ENCODE results near the gene COPE.

COPE gene

DNA sequence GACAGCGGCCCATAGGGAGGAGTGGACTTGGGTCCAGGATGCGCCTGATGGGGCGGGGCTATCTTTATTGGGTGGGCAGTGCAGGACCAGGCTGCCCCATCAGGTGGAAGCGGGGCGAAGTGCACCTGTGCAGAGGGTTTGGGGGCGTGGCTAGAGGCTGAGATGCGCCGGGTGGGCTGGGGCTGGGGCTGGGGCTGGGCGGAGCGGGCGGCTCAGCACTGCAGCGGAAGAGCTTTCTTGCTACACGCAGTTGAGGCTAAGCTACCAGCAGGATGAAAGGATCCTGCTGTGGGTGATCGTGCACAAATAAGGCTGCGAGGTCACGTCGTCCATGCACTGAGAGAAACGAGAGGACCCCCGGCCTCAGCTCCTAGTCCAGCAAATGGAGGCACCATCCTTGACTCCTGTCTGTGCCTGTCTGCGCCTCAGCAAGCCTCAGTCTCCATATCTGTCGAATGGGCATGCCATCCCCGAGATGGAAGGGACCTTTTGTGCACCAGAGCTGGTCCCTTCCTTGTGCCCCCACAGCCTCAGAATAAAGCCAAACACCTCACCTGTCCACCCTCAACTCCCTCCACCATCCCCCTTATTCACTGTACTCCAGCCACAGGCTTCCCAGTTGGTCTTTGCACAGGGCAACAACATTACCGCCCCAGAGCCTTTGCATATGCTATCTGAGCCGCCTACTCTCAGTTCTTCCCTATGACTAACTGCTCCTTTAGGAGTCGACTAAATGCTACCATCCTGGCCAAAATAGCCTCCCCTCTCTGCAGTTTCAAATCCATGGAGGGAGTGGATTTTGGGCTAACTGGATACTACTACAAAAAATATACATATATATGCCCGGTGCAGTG is 42.8 kb upstream of the COPE start:
- TF ChIP-seq, protein P1, sequence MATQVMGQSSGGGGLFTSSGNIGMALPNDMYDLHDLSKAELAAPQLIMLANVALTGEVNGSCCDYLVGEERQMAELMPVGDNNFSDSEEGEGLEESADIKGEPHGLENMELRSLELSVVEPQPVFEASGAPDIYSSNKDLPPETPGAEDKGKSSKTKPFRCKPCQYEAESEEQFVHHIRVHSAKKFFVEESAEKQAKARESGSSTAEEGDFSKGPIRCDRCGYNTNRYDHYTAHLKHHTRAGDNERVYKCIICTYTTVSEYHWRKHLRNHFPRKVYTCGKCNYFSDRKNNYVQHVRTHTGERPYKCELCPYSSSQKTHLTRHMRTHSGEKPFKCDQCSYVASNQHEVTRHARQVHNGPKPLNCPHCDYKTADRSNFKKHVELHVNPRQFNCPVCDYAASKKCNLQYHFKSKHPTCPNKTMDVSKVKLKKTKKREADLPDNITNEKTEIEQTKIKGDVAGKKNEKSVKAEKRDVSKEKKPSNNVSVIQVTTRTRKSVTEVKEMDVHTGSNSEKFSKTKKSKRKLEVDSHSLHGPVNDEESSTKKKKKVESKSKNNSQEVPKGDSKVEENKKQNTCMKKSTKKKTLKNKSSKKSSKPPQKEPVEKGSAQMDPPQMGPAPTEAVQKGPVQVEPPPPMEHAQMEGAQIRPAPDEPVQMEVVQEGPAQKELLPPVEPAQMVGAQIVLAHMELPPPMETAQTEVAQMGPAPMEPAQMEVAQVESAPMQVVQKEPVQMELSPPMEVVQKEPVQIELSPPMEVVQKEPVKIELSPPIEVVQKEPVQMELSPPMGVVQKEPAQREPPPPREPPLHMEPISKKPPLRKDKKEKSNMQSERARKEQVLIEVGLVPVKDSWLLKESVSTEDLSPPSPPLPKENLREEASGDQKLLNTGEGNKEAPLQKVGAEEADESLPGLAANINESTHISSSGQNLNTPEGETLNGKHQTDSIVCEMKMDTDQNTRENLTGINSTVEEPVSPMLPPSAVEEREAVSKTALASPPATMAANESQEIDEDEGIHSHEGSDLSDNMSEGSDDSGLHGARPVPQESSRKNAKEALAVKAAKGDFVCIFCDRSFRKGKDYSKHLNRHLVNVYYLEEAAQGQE (IDR thresholded peaks at IDR 0.05; ENCODE audit: insufficient read depth in 1 of 2, low read depth in 2 of 2, low read length in 2 of 2) = no peak
- no peak for TF ChIP-seq POLR2AphosphoS5 (IDR thresholded peaks at IDR 0.05; ENCODE audit: low read depth, low read length)
- TF ChIP-seq SIN3A (IDR thresholded peaks at IDR 0.05; ENCODE audit: borderline replicate concordance, insufficient read depth, low read length) = no peak
- TF ChIP-seq FOXP2 (optimal IDR thresholded peaks at IDR 0.05; ENCODE audit: borderline replicate concordance, extremely low read depth, extremely low read length, insufficient read depth) = no peak

DNA sequence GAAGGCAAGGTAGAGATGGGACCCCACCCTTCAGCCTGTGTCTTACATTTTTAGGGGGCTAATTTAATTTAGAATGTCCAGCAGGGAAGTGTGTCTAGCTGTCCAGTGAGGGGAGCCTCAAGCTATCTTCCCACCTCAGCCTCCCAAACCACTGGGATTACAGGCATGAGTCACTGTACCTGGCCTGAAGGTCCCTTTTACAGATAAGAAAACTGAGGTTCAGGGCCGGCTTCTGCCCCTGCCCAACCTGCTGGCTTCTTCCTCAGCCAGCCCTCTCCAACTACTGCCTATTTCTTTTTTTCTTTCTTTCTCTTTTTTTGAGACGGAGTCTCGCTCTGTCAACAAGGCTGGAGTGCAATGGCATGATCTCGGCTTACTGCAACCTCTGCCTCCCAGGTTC is 41.2 kb upstream of the COPE start:
- no peak for TF ChIP-seq FOXP2 (optimal IDR thresholded peaks at IDR 0.05; ENCODE audit: borderline replicate concordance, extremely low read depth, extremely low read length, insufficient read depth)
- no peak for TF ChIP-seq SIN3A (IDR thresholded peaks at IDR 0.05; ENCODE audit: borderline replicate concordance, insufficient read depth, low read length)
- no peak for TF ChIP-seq POLR2AphosphoS5 (IDR thresholded peaks at IDR 0.05; ENCODE audit: low read depth, low read length)
- TF ChIP-seq TAF1 (IDR thresholded peaks at IDR 0.05; ENCODE audit: borderline replicate concordance, insufficient read depth, low read length) = no peak
- TF ChIP-seq, protein P1 (IDR thresholded peaks at IDR 0.05; ENCODE audit: insufficient read depth in 1 of 2, low read depth in 2 of 2, low read length in 2 of 2) = no peak

DNA sequence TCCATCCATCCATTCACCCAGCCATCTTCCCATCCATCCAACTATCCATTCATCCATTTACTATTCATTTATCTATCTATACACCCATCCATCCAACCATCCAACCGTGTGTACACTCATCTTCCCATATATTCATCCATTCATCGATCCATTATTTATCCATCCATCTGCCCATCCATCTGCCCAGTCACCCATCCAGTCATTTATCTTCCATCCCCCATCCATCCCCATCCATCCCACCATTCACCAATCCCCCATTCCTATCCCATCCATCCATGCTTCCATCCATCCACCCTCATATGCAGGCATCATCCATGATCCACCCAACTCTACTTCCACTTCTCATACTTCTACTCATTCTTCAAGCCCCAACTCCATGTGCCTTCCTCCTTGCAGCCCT is 35.9 kb upstream of the COPE start:
- TF ChIP-seq, protein P1 (IDR thresholded peaks at IDR 0.05; ENCODE audit: insufficient read depth in 1 of 2, low read depth in 2 of 2, low read length in 2 of 2) = no peak
- TF ChIP-seq SIN3A (IDR thresholded peaks at IDR 0.05; ENCODE audit: borderline replicate concordance, insufficient read depth, low read length) = no peak
- TF ChIP-seq FOXP2 (optimal IDR thresholded peaks at IDR 0.05; ENCODE audit: borderline replicate concordance, extremely low read depth, extremely low read length, insufficient read depth) = no peak
- TF ChIP-seq TAF1 (IDR thresholded peaks at IDR 0.05; ENCODE audit: borderline replicate concordance, insufficient read depth, low read length) = no peak
- no peak for TF ChIP-seq POLR2AphosphoS5 (IDR thresholded peaks at IDR 0.05; ENCODE audit: low read depth, low read length)

DNA sequence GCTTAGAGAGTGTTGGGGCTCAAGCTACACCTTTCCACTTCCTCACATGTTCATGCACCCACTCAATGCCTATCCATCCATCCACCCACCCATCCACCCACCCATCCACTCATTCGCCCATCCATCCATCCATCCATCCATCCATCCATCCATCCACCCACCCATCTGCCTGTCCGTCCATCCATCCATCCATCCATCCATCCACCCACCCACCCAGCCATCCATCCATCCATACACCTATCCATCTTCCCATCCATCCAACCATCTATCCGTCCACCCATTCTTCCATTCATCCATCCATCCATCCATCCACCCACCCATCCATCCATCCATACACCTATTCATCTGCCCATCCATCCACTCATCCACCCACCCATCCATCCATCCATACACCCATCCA is 34.9 kb upstream of the COPE start:
- TF ChIP-seq FOXP2 (optimal IDR thresholded peaks at IDR 0.05; ENCODE audit: borderline replicate concordance, extremely low read depth, extremely low read length, insufficient read depth) (no peak), SIN3A (IDR thresholded peaks at IDR 0.05; ENCODE audit: borderline replicate concordance, insufficient read depth, low read length) (no peak), POLR2AphosphoS5 (IDR thresholded peaks at IDR 0.05; ENCODE audit: low read depth, low read length) (no peak)

DNA sequence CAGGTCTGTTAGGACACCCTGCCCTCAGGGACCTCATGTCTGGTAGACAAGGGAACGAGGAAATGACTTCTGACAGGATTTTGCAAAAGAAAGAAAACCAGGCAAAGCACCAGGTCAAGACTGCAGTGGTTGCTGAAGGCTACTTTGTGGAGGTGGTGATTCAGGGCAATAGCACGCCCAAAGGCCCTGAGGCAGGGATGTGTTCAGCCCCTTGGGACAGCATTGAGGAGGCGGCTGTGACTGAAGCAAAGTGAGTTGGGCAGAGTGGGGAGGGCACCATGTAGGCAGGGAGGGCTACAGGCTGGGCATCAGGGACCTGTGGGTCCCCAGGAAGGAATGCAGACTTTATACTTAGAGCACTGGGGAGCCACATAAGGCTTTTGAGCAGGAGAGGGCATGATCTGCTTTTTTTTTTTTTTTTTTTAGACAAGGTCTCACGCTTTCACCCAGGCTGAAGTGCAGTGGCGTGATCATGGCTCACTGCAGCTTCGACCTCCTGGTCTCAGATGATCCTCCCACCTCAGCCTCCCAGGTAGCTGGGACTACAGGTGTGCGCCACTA is 32.6 kb upstream of the COPE start:
- TF ChIP-seq, protein P1 (IDR thresholded peaks at IDR 0.05; ENCODE audit: insufficient read depth in 1 of 2, low read depth in 2 of 2, low read length in 2 of 2) = no peak
- TF ChIP-seq POLR2AphosphoS5 (IDR thresholded peaks at IDR 0.05; ENCODE audit: low read depth, low read length) = no peak
- TF ChIP-seq TAF1 (IDR thresholded peaks at IDR 0.05; ENCODE audit: borderline replicate concordance, insufficient read depth, low read length) = no peak
- no peak for TF ChIP-seq SIN3A (IDR thresholded peaks at IDR 0.05; ENCODE audit: borderline replicate concordance, insufficient read depth, low read length)
- no peak for TF ChIP-seq FOXP2 (optimal IDR thresholded peaks at IDR 0.05; ENCODE audit: borderline replicate concordance, extremely low read depth, extremely low read length, insufficient read depth)
